ENCODE results near the gene C1QL2. TPM values are rescaled to one million over a fixed set of nuclear protein-coding genes. Genes with fewer than 3 reads are reported as not detected.

The C1QL2 gene
- total RNA-seq (2014; rRNA removed; shearing (Covaris generic)) = 0.03 TPM in 1 of 2 replicates, not detected in the other
- not detected in 2 replicates for polyA plus RNA-seq (2015; cell fraction: cytosol; rRNA removed)
- 0.06 TPM in 1 of 2 replicates, not detected in the other for polyA plus RNA-seq (2015; cell fraction: nucleus; rRNA removed)

DNA sequence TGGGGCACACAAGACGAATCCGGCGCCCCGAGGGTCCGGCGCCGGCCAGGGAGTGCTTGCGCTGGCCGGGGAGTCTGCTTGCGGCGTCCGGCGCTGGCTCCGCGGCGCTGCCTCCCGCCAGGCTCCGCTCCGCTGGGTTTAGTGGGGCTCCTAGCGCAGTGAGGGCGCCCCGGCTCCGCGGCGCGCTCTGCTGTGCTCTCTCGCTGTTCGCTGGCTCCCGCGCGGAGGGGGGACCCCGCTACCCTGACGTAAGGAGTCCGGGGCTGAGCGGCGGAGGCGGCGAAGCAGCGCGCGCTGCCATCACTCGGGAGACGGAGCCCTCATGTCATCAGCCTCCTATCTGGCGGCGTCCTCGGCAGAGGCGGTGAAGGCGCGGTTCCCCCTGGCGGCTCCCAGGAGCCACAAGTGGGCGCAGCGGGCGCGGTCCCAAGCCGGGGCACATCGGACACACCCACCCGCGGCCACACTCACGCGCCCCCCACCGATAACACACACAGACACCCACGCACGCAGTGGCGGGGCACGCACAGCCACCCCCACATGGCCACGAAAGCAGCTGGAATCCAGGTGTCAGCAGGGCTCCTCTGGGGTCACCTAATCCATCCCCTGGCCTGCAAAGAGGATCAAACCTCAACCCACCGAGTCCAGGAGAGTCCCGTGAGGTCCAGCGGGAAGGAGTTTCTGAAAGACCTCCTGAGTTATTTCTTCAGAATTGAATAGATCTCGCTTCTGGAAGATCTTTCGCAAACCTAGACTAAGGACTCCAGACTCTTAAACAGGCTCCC, at the start of gene C1QL2:
C1QL2 (minus strand) TSS at position 189 of the 785 bp plus-strand sequence. CDS start 482 bp downstream, outside the sequence.
- no peak for DNase-seq (ENCODE audit: low read depth)

DNA sequence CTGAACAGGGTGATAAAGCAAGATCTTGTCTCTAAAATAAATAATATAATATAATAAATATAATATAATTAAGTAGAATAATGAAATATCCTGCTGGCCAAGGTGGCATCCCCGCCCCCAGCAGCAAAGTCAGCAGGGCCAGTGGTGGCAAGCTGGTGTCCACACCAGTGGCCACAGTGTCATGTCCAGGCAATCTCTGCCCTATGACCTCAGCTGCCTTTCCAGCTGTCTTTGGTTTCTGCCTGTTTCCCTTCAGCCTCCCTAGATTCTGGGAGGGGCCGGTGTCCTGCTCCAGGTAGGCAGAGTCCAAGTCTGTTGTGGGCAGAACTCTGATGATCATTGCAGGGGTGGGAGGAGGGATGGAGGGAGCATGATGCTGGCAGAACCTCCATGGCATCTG, 48.9 kb upstream of the C1QL2 start:
- DNase-seq (ENCODE audit: low read depth) = no peak

GRCh38 chr2:119206201-119206600, 47.6 kb upstream of the C1QL2 start:
- DNase-seq (ENCODE audit: low read depth) = no peak

DNA sequence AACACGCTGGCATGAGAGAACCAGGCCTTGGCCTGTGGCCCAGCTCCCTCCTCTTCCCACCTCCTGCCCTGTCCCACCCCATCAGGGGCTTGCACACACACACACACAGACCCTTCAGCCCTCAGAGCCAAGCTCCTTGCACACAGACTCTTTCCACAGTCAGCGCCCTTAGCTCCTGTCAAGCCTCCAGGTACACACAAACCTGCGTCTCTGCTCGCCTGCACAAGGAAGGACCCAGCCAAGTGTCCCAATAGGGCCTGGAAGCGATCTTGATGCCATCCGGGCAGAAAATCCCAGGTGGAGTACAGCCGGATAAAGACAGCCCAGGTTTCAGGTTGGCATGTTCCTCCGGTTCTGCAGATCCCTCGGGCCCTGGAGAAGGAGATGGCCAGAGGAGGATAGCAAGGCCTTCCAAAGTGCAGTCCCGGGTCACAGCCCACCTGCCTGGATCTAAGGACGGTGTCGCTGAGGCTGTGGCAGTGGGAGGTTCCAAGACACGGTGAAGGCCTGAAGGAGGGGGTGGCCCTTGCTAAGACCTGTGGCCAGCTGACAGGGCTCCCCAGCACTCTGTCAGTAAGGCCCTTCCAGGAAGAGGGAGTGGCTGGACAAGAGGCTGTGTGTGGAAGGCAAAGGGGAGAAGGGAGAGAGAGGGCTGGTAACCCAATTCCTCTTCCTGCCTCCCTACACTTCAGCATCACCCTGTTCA, 46.6 kb upstream of the C1QL2 start:
- DNase-seq (ENCODE audit: low read depth) = no peak

GRCh38 chr2:119204525-119204924, 46.0 kb upstream of the C1QL2 start:
- no peak for DNase-seq (ENCODE audit: low read depth)

GRCh38 chr2:119202610-119203310, 44.2 kb upstream of the C1QL2 start:
- peak; percentile 32 for DNase-seq (ENCODE audit: low read depth)

GRCh38 chr2:119201815-119202214, 43.3 kb upstream of the C1QL2 start:
- no peak for DNase-seq (ENCODE audit: low read depth)

- DNase-seq (ENCODE audit: low read depth) = peak; percentile 72
Measured at GRCh38 chr2:119198240-119198840, 39.8 kb upstream of the C1QL2 start.

DNA sequence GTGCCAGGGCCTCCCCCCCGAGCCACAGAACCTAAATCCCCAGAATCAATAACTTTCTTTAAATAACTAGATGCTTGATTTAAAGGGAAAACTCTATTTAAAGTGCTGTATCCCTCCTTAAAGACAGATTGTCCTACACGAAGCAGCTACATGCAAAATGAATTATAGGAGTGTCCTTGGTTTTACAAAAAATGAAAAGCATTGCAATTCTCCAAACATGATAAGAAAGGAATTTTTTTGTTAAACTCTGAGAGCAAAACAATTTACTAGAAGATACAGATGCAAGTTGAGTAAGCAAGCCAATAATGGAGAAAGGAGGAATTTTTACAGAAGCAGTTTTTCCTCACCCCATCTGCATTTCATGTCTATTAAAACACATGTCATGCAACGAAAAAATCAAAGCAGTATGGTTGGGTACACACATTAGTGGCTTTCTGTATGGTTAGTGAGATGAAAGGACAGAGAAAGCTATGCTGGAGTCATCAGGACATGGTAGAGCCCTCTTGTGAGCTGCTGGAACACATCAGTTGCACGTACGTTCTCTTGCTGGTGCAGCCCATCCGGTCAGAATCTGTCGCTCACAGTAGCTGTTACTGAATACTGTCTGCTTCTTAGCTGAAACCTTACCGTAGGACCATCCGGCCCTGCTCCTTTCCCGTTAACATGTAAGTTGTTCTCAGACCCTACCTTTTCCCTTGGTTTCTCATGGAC, 39.1 kb upstream of the C1QL2 start:
- no peak for DNase-seq (ENCODE audit: low read depth)

DNA sequence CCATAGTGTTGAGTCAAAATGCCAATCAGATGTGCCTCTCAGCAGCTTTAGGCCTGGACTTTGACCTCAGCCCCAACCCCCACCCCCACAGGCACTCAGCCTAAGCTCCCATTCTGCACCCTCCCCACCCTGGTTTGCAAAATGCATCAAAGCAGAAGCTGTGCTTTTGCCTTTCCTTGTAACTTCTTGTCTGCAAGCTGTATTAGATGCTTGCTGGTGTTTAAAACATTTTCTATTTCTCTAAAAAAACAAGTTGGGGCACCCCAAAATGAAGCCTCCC, 38.5 kb upstream of the C1QL2 start:
- no peak for DNase-seq (ENCODE audit: low read depth)

DNA sequence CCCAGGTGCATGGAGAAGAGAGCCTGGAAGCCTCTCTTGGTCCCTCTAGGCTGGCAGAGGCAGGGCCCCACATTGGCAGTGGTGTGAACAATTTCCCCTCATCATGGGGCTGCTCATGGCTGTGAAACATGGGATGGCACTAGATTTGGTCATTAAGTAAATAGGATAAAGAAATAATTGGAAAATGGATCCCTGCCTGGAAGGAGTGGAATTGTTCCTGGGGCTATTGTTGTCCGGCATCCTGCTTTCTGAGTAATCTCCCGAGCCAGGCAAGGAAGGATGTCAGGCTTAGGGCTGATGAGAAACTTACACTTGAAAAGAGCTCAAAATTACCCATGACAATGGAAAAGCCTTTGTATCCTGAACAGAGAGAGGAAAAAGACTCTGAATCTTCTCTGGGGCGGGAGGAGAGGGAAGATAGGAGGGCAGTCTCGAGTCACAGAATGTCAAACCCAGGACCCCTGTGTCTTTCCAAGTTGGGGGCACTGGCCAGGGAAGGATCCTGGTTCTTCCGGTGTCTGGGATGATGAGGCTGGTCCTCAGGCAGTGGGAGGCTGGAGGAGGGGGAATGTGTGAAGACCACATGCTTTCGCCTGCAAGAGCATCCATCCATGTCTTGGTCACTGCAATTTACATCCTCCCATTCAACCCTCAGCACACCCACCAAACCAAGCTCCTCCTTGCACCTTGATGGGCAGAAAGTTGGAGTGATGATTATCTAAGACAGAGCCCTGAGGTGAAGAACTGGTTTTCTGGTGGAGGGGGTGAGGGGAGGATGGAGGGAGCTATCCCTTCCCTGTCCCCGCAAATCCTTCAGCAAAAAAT, 38.0 kb upstream of the C1QL2 start:
- DNase-seq (ENCODE audit: low read depth) = peak; percentile 78

DNA sequence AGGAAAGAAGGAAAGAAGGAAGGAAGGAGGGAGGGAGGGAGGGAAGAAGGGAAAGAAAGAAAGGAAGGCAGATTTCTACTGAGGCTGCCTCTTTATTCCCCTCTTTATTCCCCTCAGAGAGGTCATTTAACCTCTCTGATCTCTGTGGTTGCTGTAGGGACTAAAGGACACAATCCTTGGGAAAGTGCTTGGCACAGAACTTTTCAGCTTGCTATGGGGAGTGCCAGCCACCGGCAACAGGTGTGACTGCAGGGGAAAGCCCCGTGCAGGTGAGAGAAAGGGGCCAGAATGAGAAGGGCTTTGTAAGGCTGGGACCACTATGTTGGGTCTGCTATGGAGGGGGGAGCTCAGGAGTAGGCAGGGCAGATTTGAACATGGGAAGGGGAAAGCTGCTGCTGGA, 37.3 kb upstream of the C1QL2 start:
- no peak for DNase-seq (ENCODE audit: low read depth)

DNA sequence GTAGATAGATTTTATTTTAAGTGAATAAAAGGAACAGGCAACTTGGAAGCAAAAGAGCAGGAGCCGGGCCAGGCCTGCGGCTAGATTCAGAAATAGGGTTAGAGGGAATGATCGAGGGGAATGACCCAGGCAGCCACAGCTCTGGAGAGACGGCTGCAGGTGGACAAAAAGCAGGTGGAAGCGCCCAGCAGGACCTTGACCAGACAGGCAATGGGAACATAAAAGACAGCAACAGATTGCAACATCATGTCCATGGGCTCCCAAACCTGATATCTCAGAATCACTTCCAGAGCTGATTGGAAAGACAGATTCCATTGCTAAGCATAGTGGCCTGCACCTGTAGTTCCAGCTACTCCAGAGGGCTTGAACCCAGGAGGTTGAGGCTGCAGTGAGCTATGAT, 36.5 kb upstream of the C1QL2 start:
- DNase-seq (ENCODE audit: low read depth) = no peak

GRCh38 chr2:119192893-119193292, 34.3 kb upstream of the C1QL2 start:
- no peak for DNase-seq (ENCODE audit: low read depth)

GRCh38 chr2:119190321-119191111, 32.0 kb upstream of the C1QL2 start:
- DNase-seq (ENCODE audit: low read depth) = no peak

GRCh38 chr2:119184512-119184911, 26.0 kb upstream of the C1QL2 start:
- DNase-seq (ENCODE audit: low read depth) = peak; percentile 84

GRCh38 chr2:119181791-119182445, 23.4 kb upstream of the C1QL2 start:
- no peak for DNase-seq (ENCODE audit: low read depth)

DNA sequence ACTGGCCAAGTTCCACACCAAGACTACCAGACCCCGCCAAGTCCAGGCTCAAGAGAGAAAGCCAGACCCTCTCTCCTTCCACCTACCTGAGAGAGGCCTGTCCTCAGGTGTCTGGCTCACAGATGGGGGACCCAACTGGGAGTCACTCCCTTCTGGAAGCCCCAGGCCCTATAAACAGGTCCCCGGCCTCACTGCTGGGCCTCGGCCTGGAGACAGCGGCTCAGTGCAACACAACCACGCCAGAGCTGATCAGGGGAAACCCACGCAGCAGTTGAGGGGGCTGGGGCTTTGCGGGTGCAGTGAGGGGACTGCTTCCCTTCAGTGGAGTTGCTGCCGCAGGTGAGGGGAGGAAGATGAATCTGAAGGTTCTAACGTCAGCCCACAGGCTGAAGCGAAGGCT, 22.8 kb upstream of the C1QL2 start:
- DNase-seq (ENCODE audit: low read depth) = no peak

DNA sequence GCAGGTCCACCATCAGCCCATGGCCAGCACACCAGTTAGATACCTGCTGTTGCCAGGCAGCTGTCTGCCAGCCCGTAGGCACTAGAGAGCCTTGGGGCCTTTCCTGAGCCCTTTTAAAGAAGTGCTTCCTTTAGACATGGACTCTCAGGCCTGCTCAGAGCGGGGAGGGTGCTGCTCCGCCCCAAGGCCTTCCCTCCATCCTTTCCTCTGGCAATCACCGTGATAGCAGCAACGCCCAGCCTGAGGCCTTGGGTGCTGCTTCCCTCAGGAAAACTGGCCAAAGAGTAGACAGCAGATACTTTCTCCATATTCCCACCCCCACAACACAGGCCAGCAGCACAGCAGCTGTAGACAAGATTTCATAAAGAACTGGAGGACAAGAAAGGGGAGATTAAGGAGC, 22.3 kb upstream of the C1QL2 start:
- DNase-seq (ENCODE audit: low read depth) = no peak

All from HT1080 (cell line).